Ureter (tissue), 1 donor: Measurements from ENCODE around the gene LDLRAD4. TPM values are rescaled to one million over a fixed set of nuclear protein-coding genes. Genes with fewer than 3 reads are reported as not detected.

Experiments used
- DNase-seq: peaks from one replicate; pipeline ENCODE4 v3.0.0-alpha.2; 2020; ENCODE audit warnings: low spot score
- total RNA-seq: library from RNA; stranded (reverse); gene quantifications from one replicate; pipeline ENCODE4 v1.2.4, GENCODE V29; 2023
- donor health status: DM: yes; HTN: yes; CAD: no.

LDLRAD4 gene
- total RNA-seq, 1 donor from 2014 or later, result 39.7 TPM

DNA sequence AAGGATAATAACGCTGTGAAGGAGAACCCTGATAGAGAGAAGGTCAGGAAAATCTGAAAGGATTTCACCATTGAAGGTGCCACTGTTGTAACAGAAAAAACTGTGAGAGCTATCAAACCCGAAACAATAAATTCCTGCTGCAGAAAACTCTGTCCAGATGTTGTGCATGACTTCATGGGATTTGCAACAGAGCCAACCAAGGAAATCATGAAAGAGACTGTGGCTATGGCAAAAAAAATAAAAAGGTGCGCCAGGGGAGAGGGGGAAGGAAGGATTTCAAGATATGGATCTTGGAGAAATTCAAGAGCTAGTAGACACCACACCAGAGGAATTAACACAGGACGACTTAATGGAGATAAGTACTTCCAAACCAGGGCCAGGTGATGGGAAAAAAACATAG is 88.0 kb downstream of the LDLRAD4 start:
- DNase-seq, result no peak

- no peak for DNase-seq
Measured at GRCh38 chr18:13308369-13308768, 89.8 kb downstream of the LDLRAD4 start.

DNA sequence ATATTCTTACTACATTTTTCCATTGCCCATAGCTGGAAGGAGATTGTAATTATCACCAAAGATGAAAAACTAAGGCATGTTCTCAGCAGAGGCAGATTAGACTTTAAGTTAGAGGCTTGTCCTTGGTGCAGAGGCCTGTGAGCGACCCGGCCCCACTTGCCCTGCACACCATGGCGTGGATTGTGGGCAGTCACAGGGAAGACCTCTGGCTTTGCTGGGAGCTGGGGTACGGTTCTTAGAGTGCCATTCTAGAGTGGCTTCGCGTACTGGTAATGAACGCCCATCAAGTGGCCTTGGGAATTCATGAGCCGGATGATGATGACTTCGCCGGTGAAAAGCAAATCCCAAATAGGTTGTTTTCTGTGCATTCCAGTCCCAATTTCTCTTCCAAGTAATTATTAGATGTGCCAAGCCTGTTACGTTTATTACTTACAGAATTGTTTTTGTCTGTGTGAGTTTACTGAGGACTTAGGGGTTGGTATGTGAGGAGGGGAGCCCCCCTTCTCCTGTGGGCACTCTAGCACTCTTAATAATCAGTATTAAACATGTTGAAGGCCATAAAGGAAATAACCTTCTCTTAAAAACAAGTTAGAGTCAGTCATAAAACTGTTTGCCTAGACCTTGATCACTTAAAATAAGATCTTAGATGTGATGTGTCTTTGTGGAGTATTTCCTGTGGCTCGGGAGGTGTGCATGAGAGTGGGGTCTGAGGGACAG is 90.6 kb downstream of the LDLRAD4 start:
- no peak for DNase-seq

DNA sequence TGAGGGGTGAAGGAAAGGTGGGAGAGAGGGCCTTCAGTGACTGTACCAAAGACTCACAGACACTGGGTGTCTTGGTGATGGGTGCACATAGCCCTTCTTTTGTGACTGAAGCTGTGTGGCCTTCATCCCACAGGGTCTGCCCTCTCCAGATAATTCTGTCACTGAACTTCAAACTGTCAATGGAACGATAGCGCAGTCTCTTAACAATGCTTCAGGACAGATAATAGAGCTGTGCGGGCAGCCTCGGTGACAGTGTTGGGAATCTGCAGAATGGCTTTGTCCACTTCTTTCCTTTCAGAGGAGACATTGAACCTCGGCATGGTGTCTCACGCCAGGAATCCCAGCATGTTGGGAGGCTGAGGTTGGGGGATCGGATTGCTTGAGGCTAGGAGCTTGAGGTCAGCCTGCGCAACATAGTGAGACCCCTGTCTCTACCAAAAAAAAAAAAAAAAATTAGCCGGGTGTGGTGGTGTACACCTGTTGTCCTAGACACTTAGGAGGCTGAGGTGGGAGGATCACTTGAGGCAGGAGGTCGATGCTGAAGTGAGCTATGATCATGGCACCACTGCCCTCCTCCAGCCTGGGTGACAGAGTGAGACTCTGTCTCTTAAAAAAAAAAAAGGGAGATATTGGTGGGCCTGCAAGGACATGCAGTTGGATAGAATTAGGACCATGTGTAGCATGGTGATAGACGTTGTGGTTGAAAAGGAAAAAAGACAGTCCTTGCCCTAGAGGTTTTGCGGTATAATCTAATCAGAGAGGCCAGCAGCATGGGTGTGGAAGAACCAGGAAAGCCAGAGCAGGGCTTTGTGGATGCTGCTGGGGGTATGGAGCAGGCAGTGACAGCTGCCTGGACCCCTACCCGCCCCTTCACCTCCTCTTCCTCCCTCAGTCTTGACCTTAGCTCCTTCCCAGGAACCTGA is 91.4 kb downstream of the LDLRAD4 start:
- no peak for DNase-seq

DNA sequence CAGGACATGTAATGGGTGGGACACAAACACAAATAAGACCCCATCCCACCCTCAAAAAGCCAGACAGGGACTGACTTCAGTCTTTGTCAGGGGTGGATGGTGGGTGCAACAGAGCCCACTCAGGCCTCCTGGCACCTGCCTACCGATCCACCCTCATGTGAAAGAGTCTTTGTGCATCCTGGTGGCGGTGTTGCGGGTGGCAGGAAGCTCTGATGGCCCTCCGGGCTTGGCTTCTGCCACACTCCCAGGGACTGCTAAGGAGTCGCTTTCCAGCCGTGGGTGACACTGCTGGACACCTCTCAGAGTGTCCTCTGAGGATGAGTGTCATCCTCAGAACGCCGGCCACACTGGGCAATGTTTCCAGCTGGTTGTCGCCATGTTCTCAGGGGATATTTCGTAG is 92.6 kb downstream of the LDLRAD4 start:
- DNase-seq, result no peak

DNA sequence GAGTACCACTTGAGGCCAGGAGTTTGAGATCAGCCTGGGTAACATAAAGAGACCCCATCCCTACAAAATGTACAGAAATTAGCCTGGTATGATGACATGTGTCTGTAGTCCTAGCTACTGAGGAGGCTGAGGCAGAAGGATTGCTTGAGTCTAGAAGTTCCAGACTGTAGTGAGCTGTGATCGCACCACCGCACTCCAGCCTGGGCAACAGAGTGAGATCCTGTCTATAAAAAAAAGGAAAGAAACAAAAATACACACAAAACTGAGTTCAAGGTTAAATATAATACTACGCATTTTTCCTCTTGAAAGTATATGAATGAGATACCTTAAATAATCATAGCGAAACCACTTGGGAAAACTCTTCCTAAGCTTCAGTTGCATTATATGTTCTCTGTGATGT is 94.0 kb downstream of the LDLRAD4 start:
- DNase-seq, result no peak

- no peak for DNase-seq
Measured at GRCh38 chr18:13313006-13313686, 94.6 kb downstream of the LDLRAD4 start.

DNA sequence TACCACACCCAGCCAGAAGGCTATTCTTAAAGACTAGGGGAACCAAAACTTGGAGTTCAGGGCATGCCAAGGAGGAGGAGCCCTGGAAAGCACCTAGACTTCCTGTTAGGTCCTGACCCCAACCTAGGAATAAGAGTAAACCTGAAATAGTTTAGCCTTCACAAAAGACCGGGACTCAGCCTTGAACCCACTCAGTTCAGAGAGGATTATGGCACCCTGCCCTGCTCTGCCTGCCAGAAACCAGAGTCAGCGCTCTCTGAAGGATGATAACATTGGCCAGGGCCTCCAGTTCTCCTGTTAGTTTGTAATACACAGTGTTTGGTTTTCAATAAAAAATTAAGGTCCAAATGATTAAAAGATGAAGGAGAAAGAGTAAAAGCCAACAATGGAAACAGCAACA is 96.4 kb downstream of the LDLRAD4 start:
- DNase-seq, result no peak

DNA sequence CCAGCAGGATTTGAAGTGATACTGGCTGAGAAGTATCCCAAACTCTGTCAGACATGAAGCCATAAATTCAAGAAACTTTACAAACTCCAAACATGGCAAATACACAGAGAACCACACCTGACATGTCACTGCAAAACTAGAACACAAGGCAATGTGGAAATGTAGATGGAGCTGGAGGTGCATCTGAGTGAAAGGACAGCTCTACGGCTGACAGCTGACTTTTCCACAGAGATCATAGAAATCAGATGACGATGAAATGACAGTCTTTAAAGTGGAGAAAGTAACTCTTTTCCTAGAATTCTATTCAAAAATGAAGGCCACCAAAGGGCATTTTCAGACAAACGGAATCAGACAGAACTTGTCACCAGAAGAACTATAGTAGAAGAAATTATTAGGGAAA is 97.5 kb downstream of the LDLRAD4 start:
- no peak for DNase-seq

GRCh38 chr18:13317801-13318200 is 99.2 kb downstream of the LDLRAD4 start:
- no peak for DNase-seq

- no peak for DNase-seq
Measured at GRCh38 chr18:13318731-13319501, 100.4 kb downstream of the LDLRAD4 start.

DNA sequence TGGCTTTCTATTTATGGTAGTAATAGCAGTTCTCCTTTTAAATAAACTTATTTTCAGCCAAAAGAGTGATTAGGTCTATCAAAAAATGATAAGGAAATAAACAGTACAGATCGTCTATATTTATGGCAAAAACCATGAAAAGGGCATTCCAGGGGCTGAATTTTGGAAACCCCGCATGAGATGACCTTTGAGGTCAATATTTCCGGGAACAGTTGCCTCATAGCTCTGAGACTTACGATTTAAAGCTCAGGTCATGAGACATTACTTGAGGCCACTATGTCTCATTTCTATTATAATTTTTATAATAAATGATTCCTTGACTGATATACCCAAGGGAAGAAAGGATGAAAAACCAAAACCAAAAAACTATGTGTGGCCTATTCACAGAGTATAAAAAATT is 101.1 kb downstream of the LDLRAD4 start:
- DNase-seq, result no peak

GRCh38 chr18:13320096-13320495 is 101.5 kb downstream of the LDLRAD4 start:
- DNase-seq, result no peak

DNA sequence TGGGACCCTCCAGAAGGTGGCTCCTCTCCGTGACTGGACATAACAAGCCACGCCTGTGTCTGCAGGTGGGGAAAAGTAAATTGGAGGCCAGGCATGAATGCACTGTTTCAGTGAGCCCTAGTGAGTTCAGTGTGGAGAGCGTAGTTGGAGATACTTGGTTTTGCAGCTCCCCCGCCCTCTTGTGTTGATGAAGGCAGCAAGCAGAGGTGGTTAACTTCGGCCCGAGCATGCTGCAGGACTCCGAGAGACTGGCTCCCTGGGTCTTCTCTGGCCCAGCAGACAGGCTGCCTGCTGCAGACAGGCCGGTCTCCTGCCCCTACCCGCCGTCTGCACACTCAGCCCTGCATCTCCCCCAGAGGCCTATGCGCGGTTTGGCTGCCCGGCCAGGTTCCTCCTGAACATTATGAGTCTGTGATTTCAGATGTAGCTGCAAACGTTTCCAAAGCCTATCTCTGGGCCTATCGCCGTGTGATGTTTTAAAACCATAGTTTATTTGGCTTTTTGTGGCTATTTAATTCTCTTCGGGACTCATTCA is 102.4 kb downstream of the LDLRAD4 start:
- no peak for DNase-seq

GRCh38 chr18:13321923-13322322 is 103.4 kb downstream of the LDLRAD4 start:
- no peak for DNase-seq

DNA sequence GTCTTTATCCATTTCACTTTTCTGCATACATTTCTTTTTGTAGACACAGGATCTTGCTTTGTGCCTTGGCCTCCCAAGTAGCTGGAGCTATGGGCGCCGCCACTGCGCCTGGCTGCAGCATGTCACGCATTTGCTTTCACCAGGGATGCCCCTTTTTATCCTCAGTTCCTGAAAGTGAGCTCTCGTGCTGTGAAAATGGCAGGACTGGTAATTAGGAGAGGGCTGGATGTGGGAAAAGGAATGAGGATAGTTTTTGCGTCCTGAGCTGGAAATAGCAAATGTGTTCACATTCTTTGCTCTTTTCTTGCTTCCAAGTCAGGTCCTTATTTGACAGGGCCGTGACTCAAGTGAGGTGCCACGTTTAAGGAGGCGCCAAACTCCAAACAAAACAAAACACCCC is 104.6 kb downstream of the LDLRAD4 start:
- no peak for DNase-seq

DNA sequence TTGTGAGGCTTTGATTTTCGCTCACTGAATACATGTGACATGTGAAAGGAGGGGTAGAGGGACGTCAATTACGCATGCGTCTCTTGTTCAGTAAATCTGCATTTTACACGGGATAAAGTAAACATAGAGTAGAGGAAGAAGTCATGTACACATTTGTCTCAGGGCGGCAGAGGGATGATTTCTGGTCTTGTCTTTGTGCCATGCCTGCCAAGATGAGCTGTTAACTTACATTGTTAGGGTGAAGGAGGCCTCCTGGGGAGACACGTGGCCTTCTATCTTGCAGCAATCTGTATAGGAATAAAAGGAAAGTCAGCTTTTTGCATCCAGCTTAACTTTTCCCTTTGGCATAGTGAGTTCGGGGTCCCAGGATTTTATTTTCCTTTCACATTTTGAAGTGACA is 106.3 kb downstream of the LDLRAD4 start:
- no peak for DNase-seq

- DNase-seq, result no peak
Measured at GRCh38 chr18:13328213-13328612, 109.7 kb downstream of the LDLRAD4 start.

DNA sequence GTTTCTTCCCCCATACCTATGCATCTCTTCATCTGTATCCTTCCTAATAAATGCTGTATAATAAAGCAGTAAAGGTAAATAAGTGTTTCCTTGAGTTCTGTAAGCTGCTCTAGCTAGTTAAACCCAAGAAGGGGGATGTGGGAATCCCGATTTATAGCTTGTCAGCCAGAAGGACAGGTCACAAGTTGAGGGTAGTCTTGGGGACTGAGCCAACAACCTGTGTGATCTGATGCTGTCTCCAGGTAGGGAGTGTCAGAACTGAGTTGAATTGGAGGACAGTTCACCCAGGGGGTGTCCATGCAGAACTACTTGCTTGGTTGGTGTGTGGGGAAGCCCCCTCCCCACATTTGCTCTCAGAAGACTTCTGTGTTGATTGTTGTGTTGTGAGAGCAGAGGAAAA is 112.4 kb downstream of the LDLRAD4 start:
- no peak for DNase-seq

DNA sequence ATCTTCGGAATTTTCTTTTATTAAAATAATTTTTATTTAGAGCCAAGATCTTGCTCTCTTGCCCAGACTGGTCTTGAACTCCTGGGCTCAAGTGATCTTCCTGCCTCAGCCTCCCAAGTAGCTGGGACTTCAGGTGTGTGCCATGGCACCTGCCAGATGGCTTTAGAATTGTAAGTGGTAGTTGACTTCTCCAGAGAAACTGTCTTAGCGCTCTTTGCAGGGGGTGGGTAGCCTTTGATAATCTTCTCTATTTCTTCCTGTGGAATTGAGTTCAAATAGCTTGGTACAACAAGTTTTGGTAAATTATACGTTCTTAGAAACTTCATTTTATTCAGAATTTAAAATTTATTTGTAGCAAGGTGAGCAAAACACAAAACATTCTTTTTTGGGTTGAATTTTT is 113.3 kb downstream of the LDLRAD4 start:
- no peak for DNase-seq

- DNase-seq, result no peak
Measured at GRCh38 chr18:13332874-13333273, 114.3 kb downstream of the LDLRAD4 start.

GRCh38 chr18:13335903-13336302 is 117.3 kb downstream of the LDLRAD4 start:
- no peak for DNase-seq
